Tongue (tissue), 2 donors: Measurements from ENCODE around the gene BEND6. TPM values are rescaled to one million over a fixed set of nuclear protein-coding genes. Genes with fewer than 3 reads are reported as not detected.

Experiments used
- DNase-seq: peaks from one replicate; pipeline ENCODE4 v3.0.0-alpha.2; 2015
- total RNA-seq: library from RNA; depleted of rRNA; stranded (reverse); fragments of >200 nt; gene quantifications from one replicate; pipeline ENCODE4 v1.2.3, GENCODE V29; 2014

BEND6 gene
- total RNA-seq, 1 donor from 2014 or later, result 4.9 TPM

- DNase-seq, result no peak
Measured at GRCh38 chr6:56940977-56941376, 13.9 kb upstream of the BEND6 start.

GRCh38 chr6:56944661-56945060 is 10.2 kb upstream of the BEND6 start:
- no peak for DNase-seq

- no peak for DNase-seq
Measured at GRCh38 chr6:56946368-56946767, 8.5 kb upstream of the BEND6 start.

- no peak for DNase-seq
Measured at GRCh38 chr6:56947924-56948323, 7.0 kb upstream of the BEND6 start.

GRCh38 chr6:56949265-56949664 is 5.6 kb upstream of the BEND6 start:
- DNase-seq, result no peak

- no peak for DNase-seq
Measured at GRCh38 chr6:56949925-56950495, 4.9 kb upstream of the BEND6 start.

GRCh38 chr6:56951049-56951831 is 3.7 kb upstream of the BEND6 start:
- no peak for DNase-seq

- peak; percentile 28 for DNase-seq
Measured at GRCh38 chr6:56953597-56954402, 1.1 kb upstream of the BEND6 start.

- peak; percentile 83 for DNase-seq
Measured at GRCh38 chr6:56955171-56956155, 556 bp downstream of the BEND6 start.

GRCh38 chr6:56956491-56956890 is 1.6 kb downstream of the BEND6 start:
- no peak for DNase-seq

GRCh38 chr6:56957856-56958255 is 2.9 kb downstream of the BEND6 start:
- DNase-seq, result no peak

GRCh38 chr6:56958481-56958880 is 3.6 kb downstream of the BEND6 start:
- DNase-seq, result no peak

- DNase-seq, result no peak
Measured at GRCh38 chr6:56959094-56959493, 4.2 kb downstream of the BEND6 start.

- DNase-seq, result no peak
Measured at GRCh38 chr6:56959938-56960337, 5.0 kb downstream of the BEND6 start.

- DNase-seq, result no peak
Measured at GRCh38 chr6:56961151-56961550, 6.2 kb downstream of the BEND6 start.

GRCh38 chr6:56962441-56962840 is 7.5 kb downstream of the BEND6 start:
- DNase-seq, result no peak

GRCh38 chr6:56963043-56963442 is 8.1 kb downstream of the BEND6 start:
- DNase-seq, result no peak

- no peak for DNase-seq
Measured at GRCh38 chr6:56963793-56964192, 8.9 kb downstream of the BEND6 start.

GRCh38 chr6:56965126-56965525 is 10.2 kb downstream of the BEND6 start:
- DNase-seq, result no peak

- DNase-seq, result no peak
Measured at GRCh38 chr6:56970849-56971248, 15.9 kb downstream of the BEND6 start.

- DNase-seq, result no peak
Measured at GRCh38 chr6:56977192-56977591, 22.3 kb downstream of the BEND6 start.

GRCh38 chr6:56978530-56978929 is 23.6 kb downstream of the BEND6 start:
- DNase-seq, result no peak
